Parathyroid adenoma (tissue), 2 donors: ENCODE measurements around the gene FNDC3B.

Experiments
- H2AFZ ChIP-seq: fragments of 300-600 bp; sonication (generic); one replicate; pipeline ENCODE4 v1.7.0; 2017; ENCODE audit warnings: antibody characterized with exemption, mild to moderate bottlenecking
- H3K27ac ChIP-seq: fragments of 300-600 bp; sonication (generic); one replicate; pipeline ENCODE4 v1.7.0; 2017
- H3K27me3 ChIP-seq: fragments of 300-600 bp; sonication (generic); one replicate; pipeline ENCODE4 v1.7.0; 2017; ENCODE audit warnings: low read length; ENCODE audit not compliant: control insufficient read depth, insufficient read depth
- H3K36me3 ChIP-seq: fragments of 300-600 bp; sonication (generic); one replicate; pipeline ENCODE4 v1.7.0; 2017; ENCODE audit warnings: low read length; ENCODE audit not compliant: control insufficient read depth, insufficient read depth
- H3K4me1 ChIP-seq: fragments of 300-600 bp; sonication (generic); one replicate; pipeline ENCODE4 v1.7.0; 2017; ENCODE audit warnings: control low read depth
- H3K4me2 ChIP-seq: fragments of 300-600 bp; sonication (generic); one replicate; pipeline ENCODE4 v1.7.0; 2017; ENCODE audit warnings: low read length
- H3K4me3 ChIP-seq: fragments of 300-600 bp; sonication (generic); one replicate; pipeline ENCODE4 v1.7.0; 2017; ENCODE audit warnings: low read depth, low read length
- H3K79me2 ChIP-seq: fragments of 300-600 bp; sonication (generic); one replicate; pipeline ENCODE4 v1.7.0; 2017; ENCODE audit warnings: control low read depth
- H3K9ac ChIP-seq: fragments of 300-600 bp; sonication (generic); one replicate; pipeline ENCODE4 v1.7.0; 2017; ENCODE audit warnings: mild to moderate bottlenecking
- H3K9me3 ChIP-seq: fragments of 300-600 bp; sonication (generic); one replicate; pipeline ENCODE4 v1.7.0; 2017; ENCODE audit warnings: low read length; ENCODE audit not compliant: control insufficient read depth
- TF ChIP-seq, protein P1 (sequence below): fragments of 300-600 bp; sonication (generic); IDR thresholded peaks from one replicate; pipeline ENCODE4 v1.7.0; 2017; ENCODE audit warnings: antibody characterized with exemption, mild to moderate bottlenecking
- donor health status: primary hyperparathyroidism.

Gene FNDC3B

DNA sequence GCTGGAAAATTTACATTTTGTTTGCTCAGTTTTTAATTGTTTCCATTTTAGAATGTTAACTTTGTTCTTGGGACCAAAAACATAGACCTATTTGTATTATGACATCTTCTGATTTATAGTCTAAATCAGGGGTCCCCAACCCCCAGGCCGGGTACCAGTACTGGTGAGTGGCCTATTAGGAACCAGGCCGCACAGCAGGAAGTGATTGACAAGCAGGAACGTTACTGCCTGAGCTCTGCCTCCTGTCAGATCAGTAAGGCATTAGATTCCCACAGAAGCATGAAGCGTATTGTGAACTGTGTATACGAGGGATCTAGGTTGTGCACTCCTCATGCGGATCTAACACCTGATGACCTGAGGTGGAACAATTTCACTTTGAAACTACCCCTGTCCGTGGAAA lies 357.0 kb downstream of the FNDC3B start:
- Histone ChIP-seq H3K79me2 (no peaks in the 10 kb centered on the region), H3K36me3 (no peaks in the 10 kb centered on the region), H2AFZ (no peak overlapping the region), H3K4me3 (no peak overlapping the region), H3K27ac (no peak overlapping the region), H3K9ac (no peak overlapping the region), H3K4me1 (no peaks in the 10 kb centered on the region), H3K4me2 (no peak overlapping the region), H3K27me3 (no peaks in the 10 kb centered on the region), H3K9me3 (no peaks in the 10 kb centered on the region)
- TF ChIP-seq, protein P1, sequence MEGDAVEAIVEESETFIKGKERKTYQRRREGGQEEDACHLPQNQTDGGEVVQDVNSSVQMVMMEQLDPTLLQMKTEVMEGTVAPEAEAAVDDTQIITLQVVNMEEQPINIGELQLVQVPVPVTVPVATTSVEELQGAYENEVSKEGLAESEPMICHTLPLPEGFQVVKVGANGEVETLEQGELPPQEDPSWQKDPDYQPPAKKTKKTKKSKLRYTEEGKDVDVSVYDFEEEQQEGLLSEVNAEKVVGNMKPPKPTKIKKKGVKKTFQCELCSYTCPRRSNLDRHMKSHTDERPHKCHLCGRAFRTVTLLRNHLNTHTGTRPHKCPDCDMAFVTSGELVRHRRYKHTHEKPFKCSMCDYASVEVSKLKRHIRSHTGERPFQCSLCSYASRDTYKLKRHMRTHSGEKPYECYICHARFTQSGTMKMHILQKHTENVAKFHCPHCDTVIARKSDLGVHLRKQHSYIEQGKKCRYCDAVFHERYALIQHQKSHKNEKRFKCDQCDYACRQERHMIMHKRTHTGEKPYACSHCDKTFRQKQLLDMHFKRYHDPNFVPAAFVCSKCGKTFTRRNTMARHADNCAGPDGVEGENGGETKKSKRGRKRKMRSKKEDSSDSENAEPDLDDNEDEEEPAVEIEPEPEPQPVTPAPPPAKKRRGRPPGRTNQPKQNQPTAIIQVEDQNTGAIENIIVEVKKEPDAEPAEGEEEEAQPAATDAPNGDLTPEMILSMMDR: no peak

DNA sequence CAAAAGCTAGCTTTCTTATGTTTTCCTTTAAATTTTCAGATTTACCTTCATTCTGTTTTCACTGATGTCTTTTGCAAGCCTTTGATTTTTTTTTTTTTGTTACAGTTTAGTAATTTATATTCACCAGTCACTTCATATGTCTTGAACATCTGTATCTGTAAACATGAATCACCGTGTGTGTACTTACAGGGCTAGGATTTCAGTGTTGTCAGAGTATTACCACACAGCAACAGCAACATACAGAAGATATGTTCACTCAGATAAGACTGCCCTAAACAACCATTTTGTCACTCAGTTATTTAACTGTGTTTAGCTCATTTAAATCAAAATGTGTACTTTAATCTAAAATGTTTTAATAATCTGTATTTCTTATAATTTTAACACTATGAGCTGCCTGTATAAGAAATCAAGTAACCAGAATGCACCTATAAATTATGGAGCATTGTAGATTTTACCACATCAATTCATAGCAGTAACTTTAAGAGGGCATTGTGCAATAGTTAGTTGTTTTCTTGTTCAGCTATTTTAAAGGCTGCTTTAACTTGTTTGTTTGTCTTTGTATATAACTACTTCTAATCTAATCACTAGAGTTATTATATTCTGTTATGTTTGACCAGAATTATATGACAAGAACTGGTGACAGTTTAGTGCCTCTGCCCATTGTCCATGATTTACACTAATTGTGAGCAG lies 358.5 kb downstream of the FNDC3B start:
- Histone ChIP-seq H3K27ac (no peak overlapping the region), H3K4me2 (no peak overlapping the region), H3K4me1 (no peaks in the 10 kb centered on the region), H3K27me3 (no peaks in the 10 kb centered on the region), H3K9ac (no peak overlapping the region), H3K4me3 (no peak overlapping the region), H2AFZ (no peak overlapping the region), H3K9me3 (no peaks in the 10 kb centered on the region), H3K79me2 (no peaks in the 10 kb centered on the region), H3K36me3 (no peaks in the 10 kb centered on the region)
- TF ChIP-seq, protein P1: no peak

DNA sequence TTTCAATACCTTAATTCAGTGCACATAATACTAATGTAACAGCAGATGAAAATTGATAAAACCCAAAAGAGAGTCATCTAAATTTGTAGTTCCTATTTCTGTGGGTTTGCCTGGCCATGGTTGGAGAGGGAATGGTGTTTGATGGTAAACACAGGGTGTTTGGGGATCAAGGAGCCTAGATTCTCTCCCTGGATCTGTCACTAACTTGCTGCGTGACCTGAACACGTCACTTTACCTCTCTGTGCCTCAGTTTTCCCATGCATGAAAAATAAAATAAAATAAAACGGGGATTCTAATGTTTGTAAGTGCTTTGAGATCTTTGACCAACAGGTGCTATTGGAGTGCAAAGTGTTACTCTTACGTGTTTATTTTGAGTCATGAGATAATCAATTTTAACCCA lies 359.1 kb downstream of the FNDC3B start:
- TF ChIP-seq, protein P1: no peak
- no peaks in the 10 kb centered on the region for H3K79me2 ChIP-seq
- no peak overlapping the region for H3K4me3 ChIP-seq
- no peak overlapping the region for H2AFZ ChIP-seq
- no peak overlapping the region for H3K9ac ChIP-seq
- no peaks in the 10 kb centered on the region for H3K4me1 ChIP-seq
- no peaks in the 10 kb centered on the region for H3K27me3 ChIP-seq
- H3K9me3 ChIP-seq: no peaks in the 10 kb centered on the region
- H3K27ac ChIP-seq: no peak overlapping the region
- H3K36me3 ChIP-seq: no peaks in the 10 kb centered on the region
- no peak overlapping the region for H3K4me2 ChIP-seq

DNA sequence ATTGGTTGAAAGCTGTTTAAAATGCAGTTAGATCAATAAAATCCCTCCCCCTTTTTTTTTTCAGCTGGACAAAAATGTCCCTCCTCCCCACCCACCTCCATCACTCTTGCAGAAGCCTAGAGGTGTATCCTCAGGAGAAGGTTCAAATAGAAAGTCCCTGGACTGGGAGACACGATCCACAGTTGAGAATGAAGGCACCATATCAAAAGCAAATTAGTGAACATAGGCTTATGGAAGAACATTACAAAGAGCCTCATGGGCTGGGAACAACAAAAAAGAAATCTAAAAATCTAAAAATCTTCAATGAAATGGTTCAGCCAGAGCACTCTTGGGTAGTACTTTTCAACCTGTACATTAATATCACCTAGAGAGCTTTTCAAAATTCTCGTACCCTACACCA lies 362.7 kb downstream of the FNDC3B start:
- H3K36me3 ChIP-seq: no peaks in the 10 kb centered on the region
- H3K27ac ChIP-seq: no peak overlapping the region
- no peak overlapping the region for H2AFZ ChIP-seq
- TF ChIP-seq, protein P1: no peak
- no peaks in the 10 kb centered on the region for H3K27me3 ChIP-seq
- no peak overlapping the region for H3K4me2 ChIP-seq
- no peaks in the 10 kb centered on the region for H3K9me3 ChIP-seq
- no peaks in the 10 kb centered on the region for H3K79me2 ChIP-seq
- H3K4me3 ChIP-seq: no peak overlapping the region
- H3K4me1 ChIP-seq: no peaks in the 10 kb centered on the region
- H3K9ac ChIP-seq: no peak overlapping the region
